Thyroid gland (tissue), 4 donors: ENCODE results near the gene CD160. TPM values are rescaled to one million over a fixed set of nuclear protein-coding genes. Genes with fewer than 3 reads are reported as not detected.

Source experiments
- DNase-seq, 2 donors: peaks; one replicate each; pipeline ENCODE4 v3.0.0-alpha.2; 2019
- H3K27ac ChIP-seq, 3 donors: fragments of 200-600 bp; sonication (generic); 1 replicate in 2 of 3; 2 replicates in 1 of 3; pipeline ENCODE4 v1.5.1; 2016 to 2019; ENCODE audit warnings: mild to moderate bottlenecking in 1 of 3, moderate library complexity in 1 of 3
- H3K27me3 ChIP-seq: fragments of 200-600 bp; sonication (generic); one replicate; pipeline ENCODE4 v1.5.1; 2019
- H3K36me3 ChIP-seq, 2 donors: fragments of 200-600 bp; sonication (generic); one replicate each; pipeline ENCODE4 v1.5.1; 2016 to 2019
- H3K4me1 ChIP-seq, 2 donors: fragments of 200-600 bp; sonication (generic); one replicate each; pipeline ENCODE4 v1.5.1; 2017 to 2019
- H3K4me3 ChIP-seq, 3 donors: fragments of 200-600 bp; sonication (generic); replicated peaks in 1 of 3; 1 replicate in 2 of 3; 2 replicates in 1 of 3; pipeline ENCODE4 v1.5.1; 2016; ENCODE audit warnings: mild to moderate bottlenecking in 1 of 3
- H3K9me3 ChIP-seq: fragments of 200-600 bp; sonication (generic); one replicate; pipeline ENCODE4 v1.5.1; 2017
- POLR2A ChIP-seq, 2 donors: fragments of 450-650 bp; IDR thresholded peaks; one replicate each; pipeline ENCODE4 v1.6.1; 2017; ENCODE audit warnings: antibody characterized with exemption in 2 of 2, mild to moderate bottlenecking in 2 of 2, moderate library complexity in 1 of 2
- WGBS, 2 donors: methylation state at CpG; one replicate each; pipeline ENCODE4 v1.1.5; 2017; 5-methylcytosine and 5-hydroxymethylcytosine counted together
- intact Hi-C: fragments of 100-400 bp; cut with DNase I; formaldehyde crosslinking; loops from one replicate; pipeline ENCODE4 v1.15.1; 2023
- total RNA-seq, 4 donors: library from RNA; depleted of rRNA; stranded (reverse); fragments of >200 nt; gene quantifications; one replicate each; pipeline ENCODE4 v1.2.3, GENCODE V29; 2016
- TF ChIP-seq, protein P1 (sequence below), 6 experiments: fragments of 200-600 bp in 3 of 6; fragments of 450-650 bp in 3 of 6; sonication (generic) in 3 of 6; IDR thresholded peaks; one replicate each; pipeline ENCODE4 v1.5.1; 2016 to 2019; ENCODE audit warnings: antibody characterized with exemption in 6 of 6, mild to moderate bottlenecking in 2 of 6, inconsistent platforms in 1 of 6, moderate library complexity in 1 of 6

The CD160 gene
- total RNA-seq, 4 donors from 2014 or later, result not detected

DNA sequence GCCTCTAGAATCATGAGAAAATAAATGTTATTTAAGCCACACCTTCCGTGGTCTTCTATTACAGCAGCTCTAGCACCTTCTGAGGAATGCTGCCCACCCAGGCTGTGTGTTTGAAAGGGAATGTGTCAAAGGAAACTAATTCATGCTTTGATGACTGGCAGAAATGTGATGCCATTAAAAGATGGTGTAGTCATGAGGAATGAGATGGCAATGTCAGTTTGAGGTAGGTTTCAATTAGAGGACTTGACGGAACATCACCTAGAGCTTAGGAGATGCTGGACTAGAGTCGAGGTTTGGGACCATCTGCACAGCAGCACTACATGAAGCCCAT, 22.7 kb upstream of the CD160 start:
- no peak overlapping the region for H3K27ac ChIP-seq
- no peak overlapping the region for H3K4me3 ChIP-seq
- H3K9me3 ChIP-seq, result no peaks in the 10 kb centered on the region
- no peak for TF ChIP-seq POLR2A (IDR thresholded peaks at IDR 0.05)
- TF ChIP-seq, protein P1, sequence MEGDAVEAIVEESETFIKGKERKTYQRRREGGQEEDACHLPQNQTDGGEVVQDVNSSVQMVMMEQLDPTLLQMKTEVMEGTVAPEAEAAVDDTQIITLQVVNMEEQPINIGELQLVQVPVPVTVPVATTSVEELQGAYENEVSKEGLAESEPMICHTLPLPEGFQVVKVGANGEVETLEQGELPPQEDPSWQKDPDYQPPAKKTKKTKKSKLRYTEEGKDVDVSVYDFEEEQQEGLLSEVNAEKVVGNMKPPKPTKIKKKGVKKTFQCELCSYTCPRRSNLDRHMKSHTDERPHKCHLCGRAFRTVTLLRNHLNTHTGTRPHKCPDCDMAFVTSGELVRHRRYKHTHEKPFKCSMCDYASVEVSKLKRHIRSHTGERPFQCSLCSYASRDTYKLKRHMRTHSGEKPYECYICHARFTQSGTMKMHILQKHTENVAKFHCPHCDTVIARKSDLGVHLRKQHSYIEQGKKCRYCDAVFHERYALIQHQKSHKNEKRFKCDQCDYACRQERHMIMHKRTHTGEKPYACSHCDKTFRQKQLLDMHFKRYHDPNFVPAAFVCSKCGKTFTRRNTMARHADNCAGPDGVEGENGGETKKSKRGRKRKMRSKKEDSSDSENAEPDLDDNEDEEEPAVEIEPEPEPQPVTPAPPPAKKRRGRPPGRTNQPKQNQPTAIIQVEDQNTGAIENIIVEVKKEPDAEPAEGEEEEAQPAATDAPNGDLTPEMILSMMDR (IDR thresholded peaks at IDR 0.05), result no peak
- H3K27me3 ChIP-seq, result no peaks in the 10 kb centered on the region
- intact Hi-C loops, result no loop called here
- H3K36me3 ChIP-seq, result no peaks in the 10 kb centered on the region
- no peak for DNase-seq
- no peaks in the 10 kb centered on the region for H3K4me1 ChIP-seq
- WGBS, 2 donors, result 85 to 88% methylated on average over 3 of the region's 3 CpGs

DNA sequence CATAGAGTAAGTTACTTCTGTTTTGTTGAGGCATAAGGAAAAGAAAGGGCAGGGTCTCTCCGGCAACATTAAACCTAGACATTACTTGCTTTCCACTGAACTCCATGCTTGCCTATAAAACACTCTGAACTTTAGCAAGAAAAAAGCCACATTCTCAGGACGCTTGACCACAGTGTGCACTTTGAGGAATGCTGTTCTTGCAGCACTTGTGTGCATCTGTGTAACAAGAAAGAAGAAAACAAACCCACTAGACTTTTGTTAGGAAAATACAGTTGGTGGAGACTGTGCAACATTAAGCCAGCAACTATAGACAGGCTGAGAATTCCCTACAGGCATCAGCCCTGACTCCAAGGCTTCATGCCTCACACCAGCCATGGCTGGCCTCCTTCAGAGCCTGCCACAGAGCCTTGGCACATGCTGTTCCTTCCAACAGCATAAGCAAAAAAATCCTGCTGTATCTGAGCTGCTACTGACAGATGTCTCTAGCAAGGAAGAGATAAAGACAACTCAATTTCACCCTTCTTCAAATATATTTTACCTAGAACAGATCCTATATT, 17.9 kb upstream of the CD160 start:
- intact Hi-C loops, result no loop called here
- H3K27ac ChIP-seq, result no peak overlapping the region
- H3K4me1 ChIP-seq, result no peaks in the 10 kb centered on the region
- H3K27me3 ChIP-seq, result no peaks in the 10 kb centered on the region
- H3K36me3 ChIP-seq, result no peaks in the 10 kb centered on the region
- WGBS, 2 donors, result 63 to 69% methylated on average over 2 of the region's 2 CpGs
- no peak for DNase-seq
- no peaks in the 10 kb centered on the region for H3K9me3 ChIP-seq
- H3K4me3 ChIP-seq, result no peak overlapping the region
- TF ChIP-seq, protein P1 (IDR thresholded peaks at IDR 0.05), result no peak
- no peak for TF ChIP-seq POLR2A (IDR thresholded peaks at IDR 0.05)

DNA sequence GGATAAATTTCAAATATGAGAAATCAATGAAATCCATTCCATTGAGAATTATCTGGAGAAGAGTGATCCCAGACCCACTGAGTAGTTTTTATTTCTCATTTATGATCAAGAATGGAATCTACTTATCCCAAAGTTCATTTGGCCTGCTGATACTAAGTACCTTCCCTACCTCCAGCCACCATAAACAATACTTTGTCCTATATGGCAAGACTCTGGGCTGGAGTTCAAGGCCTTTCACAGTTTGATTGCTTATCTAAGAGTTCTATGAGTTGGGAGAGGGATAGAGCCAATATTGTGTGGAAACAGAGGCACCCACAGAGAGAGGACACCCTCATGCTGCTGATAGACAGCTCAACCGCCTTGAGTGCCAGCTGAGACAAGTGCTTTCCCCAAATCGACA, 17.2 kb upstream of the CD160 start:
- no peaks in the 10 kb centered on the region for H3K36me3 ChIP-seq
- TF ChIP-seq, protein P1 (IDR thresholded peaks at IDR 0.05), result no peak
- TF ChIP-seq POLR2A (IDR thresholded peaks at IDR 0.05), result no peak
- no peak overlapping the region for H3K27ac ChIP-seq
- H3K4me3 ChIP-seq, result no peak overlapping the region
- no peak for DNase-seq
- H3K9me3 ChIP-seq, result no peaks in the 10 kb centered on the region
- WGBS, 2 donors, result 73 to 89% methylated on average over 2 of the region's 2 CpGs
- no peaks in the 10 kb centered on the region for H3K27me3 ChIP-seq
- intact Hi-C loops, result no loop called here
- H3K4me1 ChIP-seq, result no peaks in the 10 kb centered on the region

DNA sequence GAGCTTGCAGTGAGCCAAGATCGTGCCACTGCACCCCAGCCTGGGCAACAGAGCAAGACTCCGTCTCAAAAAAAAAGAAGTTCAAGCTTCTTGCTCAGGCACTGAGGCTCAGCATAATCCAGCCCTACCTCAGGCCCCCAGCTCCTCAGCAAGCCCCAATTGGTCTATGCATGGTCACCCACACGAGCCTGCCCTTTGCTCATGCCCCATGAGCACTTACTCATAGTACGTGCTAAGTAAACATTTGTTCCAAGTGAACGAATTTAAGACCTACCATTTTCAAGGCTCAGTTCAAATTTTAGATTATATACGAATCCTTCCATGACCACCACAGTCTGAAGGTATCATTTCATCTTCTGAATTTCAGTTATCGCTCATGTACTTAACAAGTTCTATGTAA, 16.5 kb upstream of the CD160 start:
- TF ChIP-seq POLR2A (IDR thresholded peaks at IDR 0.05), result no peak
- TF ChIP-seq, protein P1 (IDR thresholded peaks at IDR 0.05), result no peak
- H3K36me3 ChIP-seq, result no peaks in the 10 kb centered on the region
- intact Hi-C loops, result no loop called here
- 44 to 57% methylated on average over 7 of the region's 7 CpGs for WGBS, 2 donors
- no peak overlapping the region for H3K27ac ChIP-seq
- peak; percentile 12 to 22 for DNase-seq
- H3K4me3 ChIP-seq, result no peak overlapping the region
- H3K27me3 ChIP-seq, result no peaks in the 10 kb centered on the region
- H3K9me3 ChIP-seq, result no peaks in the 10 kb centered on the region
- H3K4me1 ChIP-seq, result no peaks in the 10 kb centered on the region

DNA sequence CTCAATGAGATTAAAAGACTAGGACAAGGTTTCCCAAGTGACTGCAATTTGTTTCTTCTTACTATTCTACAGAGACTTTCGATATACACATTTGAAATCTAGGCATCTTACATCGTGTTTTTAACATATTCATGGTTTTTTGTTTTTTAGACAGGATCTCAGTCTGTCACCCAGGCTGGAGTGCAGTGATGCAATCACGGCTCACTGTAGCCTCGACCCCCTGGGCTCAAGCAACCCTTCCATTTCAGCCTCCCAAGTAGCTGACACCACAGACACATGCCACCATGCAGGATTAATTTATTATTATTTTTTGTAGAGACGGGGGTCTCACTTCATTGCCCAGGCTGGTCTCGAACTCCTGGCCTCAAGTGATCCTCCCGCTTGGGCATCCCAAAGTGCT, 13.7 kb upstream of the CD160 start:
- H3K4me3 ChIP-seq, result no peak overlapping the region
- TF ChIP-seq, protein P1 (IDR thresholded peaks at IDR 0.05), result no peak
- TF ChIP-seq POLR2A (IDR thresholded peaks at IDR 0.05), result no peak
- WGBS, 2 donors, result 93% methylated on average over 7 of the region's 7 CpGs
- no peaks in the 10 kb centered on the region for H3K9me3 ChIP-seq
- intact Hi-C loops, result no loop called here
- no peak for DNase-seq
- H3K36me3 ChIP-seq, result no peaks in the 10 kb centered on the region
- no peak overlapping the region for H3K27ac ChIP-seq
- peaks cover 0 to under 1% of the 10 kb centered on the region in 2 donors for H3K4me1 ChIP-seq
- H3K27me3 ChIP-seq, result no peaks in the 10 kb centered on the region
